Activated CD4-positive, alpha-beta T cell treated with anti-CD3 and anti-CD28 coated beads, Interleukin-2, amount 50 U/mL, for 1 hour (primary cell): ENCODE results near the gene ACSL5.

ENCODE experiments used
- DNase-seq: peaks from one replicate; pipeline ENCODE4 v3.0.0-alpha.2; 2020

The ACSL5 gene

GRCh38 chr10:112471878-112472487 lies 98.1 kb downstream of the ACSL5 start:
- no peak for DNase-seq

GRCh38 chr10:112475575-112476218 lies 101.8 kb downstream of the ACSL5 start:
- no peak for DNase-seq
